Central memory CD8-positive, alpha-beta T cell (primary cell): ENCODE data around the gene RNF186.

Experiments used
- ATAC-seq: fragments of 150-1000 bp; cut with Tn5 transposase; replicated peaks from 2 replicates; pipeline ENCODE4 v1.10.0; 2022; ENCODE audit warnings: mild to moderate bottlenecking, moderate FRiP score, moderate number of reproducible peaks; ENCODE audit not compliant: poor library complexity, severe bottlenecking; ENCODE audit errors: extremely low read depth
- DNase-seq, 2 donors: peaks; one replicate each; pipeline ENCODE4 v3.0.0; 2021; ENCODE audit warnings: low spot score in 2 of 2
- H3K27ac Mint-ChIP-seq: one replicate; pipeline ENCODE4 v1.8.0; 2022; ENCODE audit warnings: low read depth, mild to moderate bottlenecking, moderate library complexity, mixed read lengths
- H3K27me3 Mint-ChIP-seq: one replicate; pipeline ENCODE4 v1.8.0; 2022; ENCODE audit warnings: mixed read lengths
- H3K36me3 Mint-ChIP-seq: one replicate; pipeline ENCODE4 v1.8.0; 2022; ENCODE audit warnings: mild to moderate bottlenecking, moderate library complexity, mixed read lengths; ENCODE audit not compliant: insufficient read depth
- H3K4me1 Mint-ChIP-seq: one replicate; pipeline ENCODE4 v1.8.0; 2022; ENCODE audit warnings: mixed read lengths
- H3K4me3 Mint-ChIP-seq: one replicate; pipeline ENCODE4 v1.8.0; 2022; ENCODE audit warnings: mild to moderate bottlenecking, moderate library complexity, mixed read lengths
- H3K9me3 Mint-ChIP-seq: one replicate; pipeline ENCODE4 v1.8.0; 2022; ENCODE audit warnings: mixed read lengths

Gene RNF186

GRCh38 chr1:19780267-19780877, 34.7 kb downstream of the RNF186 start:
- peaks cover 3% of the 10 kb centered on the region for H3K4me1 Mint-ChIP-seq
- no peak overlapping the region for H3K4me3 Mint-ChIP-seq
- ATAC-seq (no peak), DNase-seq (no peak)
- no peaks in the 10 kb centered on the region for H3K27me3 Mint-ChIP-seq
- no peaks in the 10 kb centered on the region for H3K9me3 Mint-ChIP-seq
- peaks cover 21% of the 10 kb centered on the region for H3K36me3 Mint-ChIP-seq
- no peak overlapping the region for H3K27ac Mint-ChIP-seq

- DNase-seq (no peak), ATAC-seq (no peak)
- H3K27ac Mint-ChIP-seq = no peak overlapping the region
- no peaks in the 10 kb centered on the region for H3K4me1 Mint-ChIP-seq
- H3K27me3 Mint-ChIP-seq = no peaks in the 10 kb centered on the region
- peaks cover 21% of the 10 kb centered on the region for H3K36me3 Mint-ChIP-seq
- no peaks in the 10 kb centered on the region for H3K9me3 Mint-ChIP-seq
- H3K4me3 Mint-ChIP-seq = no peak overlapping the region
Measured at GRCh38 chr1:19776933-19777332, 38.1 kb downstream of the RNF186 start.

DNA sequence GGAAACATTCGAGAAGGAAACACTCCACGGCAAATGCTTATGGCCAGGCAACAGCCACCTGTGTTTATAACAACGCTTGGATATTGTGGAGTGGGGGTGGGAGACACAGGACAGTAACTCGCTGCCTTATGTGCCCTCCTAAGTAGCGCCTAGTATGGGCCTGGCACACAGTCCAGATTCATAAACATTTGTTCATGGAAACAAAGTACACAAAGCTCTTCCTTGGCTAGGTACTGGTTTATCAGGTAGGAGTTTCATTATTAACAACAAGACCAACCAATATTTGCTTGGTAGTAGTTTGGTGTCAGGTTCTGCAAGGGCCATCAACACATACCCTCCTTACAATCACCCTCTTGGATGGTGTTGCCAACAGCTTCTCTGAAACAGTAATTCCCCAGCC, 38.8 kb downstream of the RNF186 start:
- Mint-ChIP-seq H3K27ac (no peak overlapping the region), H3K36me3 (peaks cover 21% of the 10 kb centered on the region), H3K9me3 (no peaks in the 10 kb centered on the region), H3K4me1 (no peaks in the 10 kb centered on the region), H3K4me3 (no peak overlapping the region), H3K27me3 (no peaks in the 10 kb centered on the region)
- DNase-seq (no peak), ATAC-seq (no peak)

- no peak overlapping the region for H3K4me3 Mint-ChIP-seq
- ATAC-seq = no peak
Measured at GRCh38 chr1:19775831-19776230, 39.3 kb downstream of the RNF186 start.

DNA sequence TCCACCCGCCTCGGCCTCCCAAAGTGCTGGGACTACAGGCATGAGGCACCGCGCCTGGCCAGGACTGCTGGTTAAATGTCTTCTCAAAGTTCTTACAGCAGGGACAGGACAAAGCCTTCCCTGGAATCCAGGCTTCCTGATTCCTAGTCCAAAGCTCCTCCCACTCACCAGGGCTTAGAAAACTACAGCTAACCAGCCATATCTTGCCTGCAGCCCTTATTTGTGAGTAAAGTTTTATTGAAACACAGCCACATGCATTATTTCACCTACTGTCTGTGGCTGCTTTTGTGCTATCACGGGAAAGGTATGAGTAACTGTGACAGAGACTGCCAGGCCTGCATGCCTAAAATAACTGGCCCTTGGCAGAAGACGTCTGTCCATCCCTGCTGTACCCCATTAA, 39.8 kb downstream of the RNF186 start:
- H3K9me3 Mint-ChIP-seq = no peaks in the 10 kb centered on the region
- no peak overlapping the region for H3K27ac Mint-ChIP-seq
- no peak overlapping the region for H3K4me3 Mint-ChIP-seq
- no peaks in the 10 kb centered on the region for H3K4me1 Mint-ChIP-seq
- peaks cover 21% of the 10 kb centered on the region for H3K36me3 Mint-ChIP-seq
- no peak for DNase-seq
- no peak for ATAC-seq
- H3K27me3 Mint-ChIP-seq = no peaks in the 10 kb centered on the region

More at GRCh38 chr1:19775831-19776230, 39.3 kb downstream of the RNF186 start:
- Mint-ChIP-seq H3K27ac (no peak overlapping the region), H3K9me3 (no peaks in the 10 kb centered on the region), H3K27me3 (no peaks in the 10 kb centered on the region), H3K36me3 (peaks cover 21% of the 10 kb centered on the region), H3K4me1 (no peaks in the 10 kb centered on the region)
- DNase-seq = no peak

DNA sequence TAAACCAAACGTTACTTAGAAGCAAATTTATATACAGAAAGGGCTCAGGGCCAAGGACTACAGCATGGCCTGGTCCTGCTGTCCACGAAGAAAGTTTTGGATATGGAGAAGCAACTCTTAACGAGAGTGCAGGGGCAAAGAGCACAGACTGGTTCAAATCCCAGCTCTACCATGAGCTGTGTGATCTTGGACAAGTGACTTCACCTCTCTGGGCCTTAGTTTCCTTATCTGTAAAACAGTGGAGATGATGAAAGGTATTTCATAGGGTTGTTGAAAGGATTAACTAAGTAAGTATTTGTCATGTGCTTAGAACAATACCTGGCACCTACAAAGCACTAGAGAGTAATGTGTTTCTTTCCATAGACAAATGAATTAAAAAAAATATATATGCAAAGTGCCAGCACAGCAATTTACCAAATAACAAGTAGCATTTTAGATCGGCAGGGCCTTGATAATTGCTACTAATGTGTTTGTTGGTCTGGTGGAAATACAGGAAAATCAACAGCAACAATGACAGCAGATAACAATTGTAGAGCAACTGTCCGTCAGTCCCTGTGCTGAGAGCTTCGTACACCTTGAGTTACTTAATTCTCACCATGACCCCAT, 40.8 kb downstream of the RNF186 start:
- ATAC-seq (no peak), DNase-seq (no peak)
- peaks cover 17% of the 10 kb centered on the region for H3K36me3 Mint-ChIP-seq
- H3K4me1 Mint-ChIP-seq = peaks cover 3% of the 10 kb centered on the region
- H3K4me3 Mint-ChIP-seq = no peak overlapping the region
- no peaks in the 10 kb centered on the region for H3K9me3 Mint-ChIP-seq
- no peak overlapping the region for H3K27ac Mint-ChIP-seq
- no peaks in the 10 kb centered on the region for H3K27me3 Mint-ChIP-seq

- Mint-ChIP-seq H3K27ac (no peak overlapping the region), H3K9me3 (no peaks in the 10 kb centered on the region), H3K36me3 (peaks cover 12% of the 10 kb centered on the region), H3K4me3 (no peak overlapping the region), H3K4me1 (peaks cover 5% of the 10 kb centered on the region), H3K27me3 (no peaks in the 10 kb centered on the region)
- ATAC-seq (no peak), DNase-seq (no peak)
Measured at GRCh38 chr1:19773485-19773884, 41.6 kb downstream of the RNF186 start.

DNA sequence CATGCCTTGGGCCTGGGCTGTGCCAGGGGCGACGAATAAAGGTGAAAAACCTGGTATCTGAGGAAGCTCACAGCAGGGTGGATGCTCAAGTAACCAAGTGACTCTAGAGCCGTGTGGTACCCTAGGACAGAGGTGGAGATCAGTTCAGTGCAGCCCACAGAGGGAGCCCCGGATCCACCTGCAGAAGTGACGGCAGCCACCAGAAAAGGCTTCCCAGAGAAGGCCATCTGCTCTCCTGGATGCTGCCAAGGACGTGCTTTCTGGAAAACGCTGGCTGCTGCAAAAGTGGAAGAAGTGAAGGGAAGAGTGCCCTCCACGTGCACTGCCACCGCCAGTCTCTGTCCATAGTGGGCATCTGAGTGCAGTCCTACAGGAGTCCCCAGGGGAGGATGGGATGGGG, 43.0 kb downstream of the RNF186 start:
- peak overlapping the region; percentile 41 for H3K27ac Mint-ChIP-seq

DNA sequence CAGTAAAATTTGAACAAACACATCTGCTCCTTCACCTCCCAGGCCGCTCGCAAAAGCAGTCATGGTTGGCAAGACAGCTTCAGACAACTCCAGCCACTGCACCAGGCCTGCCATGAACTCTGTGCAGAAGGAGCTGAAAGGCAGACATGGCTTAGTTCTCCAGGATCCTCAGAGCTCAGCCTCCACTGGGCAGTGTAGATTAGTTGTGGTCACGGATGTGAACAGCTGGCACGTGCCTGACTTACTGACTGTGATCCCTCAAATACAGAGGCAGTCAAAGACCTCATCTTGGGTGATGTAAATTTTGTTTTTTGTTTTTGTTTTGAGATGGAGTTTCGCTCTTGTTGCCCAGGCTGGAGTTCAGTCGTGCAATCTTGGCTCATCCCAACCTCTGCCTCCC, 43.7 kb downstream of the RNF186 start:
- H3K9me3 Mint-ChIP-seq = no peaks in the 10 kb centered on the region
- DNase-seq = no peak

More for the DNA sequence above, 43.0 kb downstream of the RNF186 start:
- DNase-seq (no peak), ATAC-seq (no peak)
- Mint-ChIP-seq H3K4me1 (peaks cover 5% of the 10 kb centered on the region), H3K27me3 (no peaks in the 10 kb centered on the region), H3K36me3 (peaks cover 11% of the 10 kb centered on the region), H3K9me3 (no peaks in the 10 kb centered on the region), H3K4me3 (no peak overlapping the region)

GRCh38 chr1:19770436-19771190, 44.5 kb downstream of the RNF186 start:
- ATAC-seq (no peak), DNase-seq (no peak)
- Mint-ChIP-seq H3K36me3 (peaks cover 9% of the 10 kb centered on the region), H3K27ac (no peak overlapping the region), H3K4me3 (no peak overlapping the region), H3K4me1 (peaks cover 5% of the 10 kb centered on the region), H3K9me3 (no peaks in the 10 kb centered on the region), H3K27me3 (no peaks in the 10 kb centered on the region)

More for the DNA sequence above, 43.7 kb downstream of the RNF186 start:
- Mint-ChIP-seq H3K4me3 (no peak overlapping the region), H3K27ac (no peak overlapping the region), H3K36me3 (peaks cover 9% of the 10 kb centered on the region), H3K27me3 (no peaks in the 10 kb centered on the region), H3K4me1 (peaks cover 5% of the 10 kb centered on the region)
- no peak for ATAC-seq

- no peaks in the 10 kb centered on the region for H3K9me3 Mint-ChIP-seq
- peak overlapping the region; percentile 8 for H3K27ac Mint-ChIP-seq
- H3K36me3 Mint-ChIP-seq = peaks cover 9% of the 10 kb centered on the region
- H3K4me1 Mint-ChIP-seq = peaks cover 5% of the 10 kb centered on the region
- ATAC-seq (no peak), DNase-seq (no peak)
- H3K27me3 Mint-ChIP-seq = no peaks in the 10 kb centered on the region
- no peak overlapping the region for H3K4me3 Mint-ChIP-seq
Measured at GRCh38 chr1:19769211-19769932, 45.7 kb downstream of the RNF186 start.

DNA sequence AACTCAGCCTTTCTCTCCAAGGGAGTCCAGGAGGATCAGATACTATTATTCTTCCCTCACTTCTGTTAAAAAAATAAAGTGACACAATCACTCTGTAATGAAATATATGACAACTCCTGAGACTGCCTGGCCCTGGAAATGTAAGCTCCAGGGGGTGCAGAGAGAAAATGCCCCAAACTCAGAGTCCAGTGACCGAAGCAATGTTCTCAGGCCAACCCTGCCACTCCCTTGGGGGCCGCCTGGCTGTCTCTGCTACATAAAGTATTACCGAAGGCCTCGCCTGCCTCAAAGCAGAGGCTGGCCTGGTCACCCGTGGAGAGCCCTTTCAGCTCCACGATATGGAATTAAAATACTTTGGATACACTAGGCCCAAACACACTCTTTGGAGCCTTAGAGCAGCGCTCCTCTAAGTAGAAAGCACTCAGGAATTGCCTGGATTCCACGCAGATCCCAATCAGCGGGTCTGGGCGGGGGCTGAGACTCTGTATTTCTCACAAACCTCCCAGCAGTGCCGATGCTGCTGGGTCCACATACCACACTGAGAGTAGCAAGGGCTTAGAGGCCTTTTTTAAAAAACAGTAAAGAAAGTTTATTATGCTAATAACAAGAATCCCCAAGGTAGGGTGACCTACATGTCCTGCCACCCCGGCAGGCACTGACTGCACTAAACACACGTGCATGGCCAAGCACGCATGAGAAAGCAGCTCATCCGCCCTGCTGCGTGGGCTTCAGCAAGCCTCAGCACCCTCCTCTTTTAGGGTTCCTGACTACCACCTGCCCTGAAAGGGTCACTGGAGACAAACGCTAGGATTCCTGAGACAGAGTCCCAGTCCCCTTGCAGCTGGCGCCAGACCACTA, 46.5 kb downstream of the RNF186 start:
- ATAC-seq (no peak), DNase-seq (no peak)
- Mint-ChIP-seq H3K9me3 (no peaks in the 10 kb centered on the region), H3K27me3 (no peaks in the 10 kb centered on the region), H3K27ac (no peak overlapping the region), H3K36me3 (peaks cover 9% of the 10 kb centered on the region), H3K4me1 (peaks cover 5% of the 10 kb centered on the region), H3K4me3 (no peak overlapping the region)
